Cortex of kidney (tissue), 1 donor: ENCODE measurements around the gene SYT12.

Experiments
- DNase-seq: peaks from one replicate; lab custom pipeline; 2025; lab: John Stamatoyannopoulos, UW

Gene SYT12

GRCh38 chr11:67055812-67056211 lies 32.9 kb downstream of the SYT12 start:
- DNase-seq: no peak

- no peak for DNase-seq
Measured at GRCh38 chr11:67056267-67057204, 33.6 kb downstream of the SYT12 start, which contains the start of gene RHOD. TSS of gene RHOD (plus strand) at chr11:67056847. CDS start at chr11:67056903, 56 bp downstream.

- no peak for DNase-seq
Measured at GRCh38 chr11:67057205-67057672, 34.3 kb downstream of the SYT12 start.

GRCh38 chr11:67058506-67058905 lies 35.6 kb downstream of the SYT12 start:
- DNase-seq: no peak

- no peak for DNase-seq
Measured at GRCh38 chr11:67059671-67060070, 36.7 kb downstream of the SYT12 start.

GRCh38 chr11:67060111-67060522 lies 37.2 kb downstream of the SYT12 start:
- no peak for DNase-seq

- no peak for DNase-seq
Measured at GRCh38 chr11:67062526-67063373, 39.8 kb downstream of the SYT12 start.

- no peak for DNase-seq
Measured at GRCh38 chr11:67066333-67066709, 43.4 kb downstream of the SYT12 start.

- no peak for DNase-seq
Measured at GRCh38 chr11:67071420-67072284, 48.7 kb downstream of the SYT12 start.

GRCh38 chr11:67072295-67072694 lies 49.4 kb downstream of the SYT12 start:
- no peak for DNase-seq

GRCh38 chr11:67073908-67074307 lies 51.0 kb downstream of the SYT12 start:
- DNase-seq: no peak

GRCh38 chr11:67076202-67076601 lies 53.3 kb downstream of the SYT12 start:
- DNase-seq: no peak

GRCh38 chr11:67079065-67079705 lies 56.3 kb downstream of the SYT12 start:
- DNase-seq: no peak

- no peak for DNase-seq
Measured at GRCh38 chr11:67082071-67082791, 59.3 kb downstream of the SYT12 start.

- no peak for DNase-seq
Measured at GRCh38 chr11:67083786-67084366, 60.9 kb downstream of the SYT12 start.

GRCh38 chr11:67085617-67086016 lies 62.7 kb downstream of the SYT12 start:
- no peak for DNase-seq

GRCh38 chr11:67090717-67091116 lies 67.8 kb downstream of the SYT12 start:
- no peak for DNase-seq

GRCh38 chr11:67095214-67095507 lies 72.2 kb downstream of the SYT12 start:
- no peak for DNase-seq

GRCh38 chr11:67098799-67099429 lies 76.0 kb downstream of the SYT12 start:
- DNase-seq: no peak

- DNase-seq: no peak
Measured at GRCh38 chr11:67099831-67100324, 76.9 kb downstream of the SYT12 start.
